ENCODE results near the gene SMAD4. TPM values are rescaled to one million over a fixed set of nuclear protein-coding genes. Genes with fewer than 3 reads are reported as not detected.

SMAD4 gene
- total and polyA plus RNA-seq, 2 of the 13 experiments (the other 11 are each of a cell fraction or from before 2014, with no cell fraction given): 70.2 to 72.0 TPM

DNA sequence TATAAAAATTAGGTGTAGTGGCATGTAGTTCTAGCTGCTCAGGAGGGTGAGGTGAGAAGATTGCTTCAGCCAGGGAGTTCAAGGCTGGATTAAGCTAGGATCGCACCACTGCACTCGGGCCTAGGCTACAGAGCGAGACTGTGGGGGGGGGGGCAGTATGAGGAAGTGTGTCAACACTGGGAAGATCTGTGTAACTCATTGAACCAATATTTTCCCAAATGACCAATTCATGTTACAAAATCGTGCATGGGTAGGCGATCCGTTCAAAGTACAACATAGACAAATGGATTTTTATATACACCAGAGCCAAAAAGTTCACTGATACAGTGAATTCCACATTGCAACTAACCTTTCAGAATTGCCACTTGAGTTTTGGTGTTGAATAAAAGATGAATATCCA is 8.1 kb downstream of the SMAD4 start (continued):
- TF ChIP-seq ZKSCAN8 (CRISPR knock-in tag; IDR thresholded peaks at IDR 0.05; ENCODE audit: borderline replicate concordance) (no peak; the same call in 1 of the 2 replicates), KDM5A (IDR thresholded peaks at IDR 0.05; ENCODE audit: borderline replicate concordance, low read length) (no peak), SIN3B (IDR thresholded peaks at IDR 0.05; ENCODE audit: low read length) (no peak), GZF1 (CRISPR knock-in tag; IDR thresholded peaks at IDR 0.05) (no peak), XBP1 (CRISPR knock-in tag; IDR thresholded peaks at IDR 0.05) (no peak), BCL6 (CRISPR knock-in tag; IDR thresholded peaks at IDR 0.05) (no peak), ZNF746 (CRISPR knock-in tag; IDR thresholded peaks at IDR 0.05) (0 out of 2 replicates have a peak, but pooled peaks have one; percentile 28), RARA (CRISPR knock-in tag; IDR thresholded peaks at IDR 0.05) (peak; percentile 66), ARNTL (CRISPR knock-in tag; IDR thresholded peaks at IDR 0.05) (no peak), ZNF672 (CRISPR knock-in tag; IDR thresholded peaks at IDR 0.05) (no peak), IRF2 (CRISPR knock-in tag; IDR thresholded peaks at IDR 0.05) (no peak), KDM2A (CRISPR knock-in tag; IDR thresholded peaks at IDR 0.05; ENCODE audit: borderline replicate concordance, low read depth) (no peak), ZNF83 (CRISPR knock-in tag; IDR thresholded peaks at IDR 0.05; ENCODE audit: borderline replicate concordance) (no peak), DNMT1 (CRISPR knock-in tag; IDR thresholded peaks at IDR 0.05) (no peak)
- TF ChIP-seq, protein P1, sequence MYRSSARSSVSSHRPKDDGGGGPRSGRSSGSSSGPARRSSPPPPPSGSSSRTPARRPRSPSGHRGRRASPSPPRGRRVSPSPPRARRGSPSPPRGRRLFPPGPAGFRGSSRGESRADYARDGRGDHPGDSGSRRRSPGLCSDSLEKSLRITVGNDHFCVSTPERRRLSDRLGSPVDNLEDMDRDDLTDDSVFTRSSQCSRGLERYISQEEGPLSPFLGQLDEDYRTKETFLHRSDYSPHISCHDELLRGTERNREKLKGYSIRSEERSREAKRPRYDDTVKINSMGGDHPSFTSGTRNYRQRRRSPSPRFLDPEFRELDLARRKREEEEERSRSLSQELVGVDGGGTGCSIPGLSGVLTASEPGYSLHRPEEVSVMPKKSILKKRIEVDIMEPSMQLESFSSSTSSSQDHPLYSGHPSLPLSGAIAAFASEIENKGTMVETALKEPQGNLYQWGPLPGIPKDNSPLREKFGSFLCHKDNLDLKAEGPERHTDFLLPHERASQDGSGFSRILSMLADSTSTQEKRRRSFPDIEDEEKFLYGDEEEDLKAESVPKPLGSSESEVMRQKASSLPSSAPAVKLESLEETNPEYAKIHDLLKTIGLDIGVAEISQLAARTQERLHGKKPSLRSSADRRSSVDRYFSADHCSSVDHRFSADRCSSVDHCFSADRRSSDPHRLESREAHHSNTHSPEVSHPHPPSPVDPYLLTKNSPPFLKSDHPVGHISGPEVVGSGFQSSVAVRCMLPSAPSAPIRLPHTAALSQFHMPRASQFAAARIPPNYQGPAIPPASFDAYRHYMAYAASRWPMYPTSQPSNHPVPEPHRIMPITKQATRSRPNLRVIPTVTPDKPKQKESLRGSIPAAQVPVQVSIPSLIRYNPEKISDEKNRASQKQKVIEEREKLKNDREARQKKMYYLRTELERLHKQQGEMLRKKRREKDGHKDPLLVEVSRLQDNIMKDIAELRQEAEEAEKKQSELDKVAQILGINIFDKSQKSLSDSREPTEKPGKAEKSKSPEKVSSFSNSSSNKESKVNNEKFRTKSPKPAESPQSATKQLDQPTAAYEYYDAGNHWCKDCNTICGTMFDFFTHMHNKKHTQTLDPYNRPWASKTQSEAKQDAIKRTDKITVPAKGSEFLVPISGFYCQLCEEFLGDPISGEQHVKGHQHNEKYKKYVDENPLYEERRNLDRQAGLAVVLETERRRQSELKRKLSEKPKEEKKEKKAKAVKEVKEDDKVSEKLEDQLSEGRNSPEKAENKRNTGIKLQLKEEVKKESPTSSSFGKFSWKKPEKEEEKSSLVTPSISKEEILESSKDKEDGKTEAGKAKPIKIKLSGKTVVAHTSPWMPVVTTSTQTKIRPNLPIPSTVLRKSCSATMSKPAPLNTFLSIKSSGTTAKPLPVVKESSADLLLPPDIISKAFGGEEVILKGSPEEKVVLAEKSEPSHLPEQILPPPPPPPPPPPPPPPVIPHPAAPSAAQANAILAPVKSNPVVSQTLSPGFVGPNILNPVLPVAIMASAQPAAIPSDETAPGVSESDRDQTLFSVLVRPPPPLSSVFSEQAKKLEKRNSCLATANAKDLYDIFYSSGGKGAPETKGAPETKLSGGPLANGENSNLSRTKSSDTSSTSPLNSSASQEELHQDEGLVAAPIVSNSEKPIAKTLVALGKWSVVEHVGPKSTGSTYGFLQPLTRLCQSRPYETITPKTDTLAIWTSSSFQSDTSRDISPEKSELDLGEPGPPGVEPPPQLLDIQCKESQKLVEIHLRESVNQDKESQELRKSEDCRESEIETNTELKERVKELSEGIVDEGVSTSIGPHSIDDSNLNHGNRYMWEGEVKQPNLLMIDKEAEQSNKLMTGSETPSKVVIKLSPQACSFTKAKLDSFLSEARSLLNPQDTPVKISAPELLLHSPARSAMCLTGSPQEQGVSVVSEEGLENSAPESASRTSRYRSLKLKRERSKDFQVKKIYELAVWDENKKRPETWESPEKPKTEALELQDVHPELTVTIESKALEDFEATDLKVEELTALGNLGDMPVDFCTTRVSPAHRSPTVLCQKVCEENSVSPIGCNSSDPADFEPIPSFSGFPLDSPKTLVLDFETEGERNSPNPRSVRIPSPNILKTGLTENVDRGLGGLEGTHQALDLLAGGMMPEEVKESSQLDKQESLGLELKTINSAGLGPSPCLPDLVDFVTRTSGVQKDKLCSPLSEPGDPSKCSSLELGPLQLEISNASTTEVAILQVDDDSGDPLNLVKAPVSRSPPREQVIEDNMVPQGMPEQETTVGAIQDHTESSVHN (CRISPR knock-in tag; IDR thresholded peaks at IDR 0.05): no peak
- TF ChIP-seq, protein P2, sequence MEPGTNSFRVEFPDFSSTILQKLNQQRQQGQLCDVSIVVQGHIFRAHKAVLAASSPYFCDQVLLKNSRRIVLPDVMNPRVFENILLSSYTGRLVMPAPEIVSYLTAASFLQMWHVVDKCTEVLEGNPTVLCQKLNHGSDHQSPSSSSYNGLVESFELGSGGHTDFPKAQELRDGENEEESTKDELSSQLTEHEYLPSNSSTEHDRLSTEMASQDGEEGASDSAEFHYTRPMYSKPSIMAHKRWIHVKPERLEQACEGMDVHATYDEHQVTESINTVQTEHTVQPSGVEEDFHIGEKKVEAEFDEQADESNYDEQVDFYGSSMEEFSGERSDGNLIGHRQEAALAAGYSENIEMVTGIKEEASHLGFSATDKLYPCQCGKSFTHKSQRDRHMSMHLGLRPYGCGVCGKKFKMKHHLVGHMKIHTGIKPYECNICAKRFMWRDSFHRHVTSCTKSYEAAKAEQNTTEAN (CRISPR knock-in tag; conservative IDR thresholded peaks at IDR 0.05): peak; percentile 92
- TF ChIP-seq, protein P3, sequence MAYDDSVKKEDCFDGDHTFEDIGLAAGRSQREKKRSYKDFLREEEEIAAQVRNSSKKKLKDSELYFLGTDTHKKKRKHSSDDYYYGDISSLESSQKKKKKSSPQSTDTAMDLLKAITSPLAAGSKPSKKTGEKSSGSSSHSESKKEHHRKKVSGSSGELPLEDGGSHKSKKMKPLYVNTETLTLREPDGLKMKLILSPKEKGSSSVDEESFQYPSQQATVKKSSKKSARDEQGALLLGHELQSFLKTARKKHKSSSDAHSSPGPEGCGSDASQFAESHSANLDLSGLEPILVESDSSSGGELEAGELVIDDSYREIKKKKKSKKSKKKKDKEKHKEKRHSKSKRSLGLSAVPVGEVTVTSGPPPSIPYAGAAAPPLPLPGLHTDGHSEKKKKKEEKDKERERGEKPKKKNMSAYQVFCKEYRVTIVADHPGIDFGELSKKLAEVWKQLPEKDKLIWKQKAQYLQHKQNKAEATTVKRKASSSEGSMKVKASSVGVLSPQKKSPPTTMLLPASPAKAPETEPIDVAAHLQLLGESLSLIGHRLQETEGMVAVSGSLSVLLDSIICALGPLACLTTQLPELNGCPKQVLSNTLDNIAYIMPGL (CRISPR knock-in tag; IDR thresholded peaks at IDR 0.05; ENCODE audit: borderline replicate concordance in 1 of 2, low read depth in 1 of 2): 0 out of 4 replicates have a peak, but pooled peaks of 1 of the 2 experiments have one; percentile 22
- TF ChIP-seq, protein P4, sequence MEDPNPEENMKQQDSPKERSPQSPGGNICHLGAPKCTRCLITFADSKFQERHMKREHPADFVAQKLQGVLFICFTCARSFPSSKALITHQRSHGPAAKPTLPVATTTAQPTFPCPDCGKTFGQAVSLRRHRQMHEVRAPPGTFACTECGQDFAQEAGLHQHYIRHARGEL (CRISPR knock-in tag; IDR thresholded peaks at IDR 0.05): no peak
- TF ChIP-seq, protein P5, sequence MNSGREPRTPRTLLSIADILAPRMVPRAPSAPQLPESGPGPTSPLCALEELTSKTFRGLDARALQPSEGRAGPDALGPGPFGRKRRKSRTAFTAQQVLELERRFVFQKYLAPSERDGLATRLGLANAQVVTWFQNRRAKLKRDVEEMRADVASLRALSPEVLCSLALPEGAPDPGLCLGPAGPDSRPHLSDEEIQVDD (CRISPR knock-in tag; IDR thresholded peaks at IDR 0.05; ENCODE audit: borderline replicate concordance): no peak
